ENCODE results near the gene CNPY3.
"Not testable (repeated sequence)": the region's sequence is repeated elsewhere in the genome, so short reads cannot be mapped to it uniquely, and the experiment has no call there.

The CNPY3 gene

DNA sequence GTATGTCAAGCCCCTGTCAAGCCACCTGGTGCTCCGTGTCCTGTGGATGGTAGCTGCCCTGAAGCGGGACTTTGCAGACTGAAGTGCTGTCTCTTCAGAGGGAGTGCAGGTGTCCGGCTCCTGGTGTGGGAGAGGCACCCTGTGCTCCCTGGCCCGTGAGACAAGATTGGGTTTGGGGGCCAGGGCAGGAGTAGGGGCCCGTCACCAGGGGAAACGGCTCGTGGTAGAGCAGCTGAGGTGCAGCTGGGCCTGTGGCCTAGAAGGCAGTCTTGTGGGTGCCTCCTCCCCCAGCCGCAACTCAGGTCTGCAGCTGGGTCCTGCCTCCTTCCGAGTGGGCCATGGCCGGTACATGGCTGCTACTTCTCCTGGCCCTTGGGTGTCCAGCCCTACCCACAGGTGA is 13.5 kb upstream of the CNPY3 start, which contains the start of gene PTCRA:
Gene PTCRA (plus strand): TSS at position 322 of the 400 bp plus-strand sequence. CDS start 17 bp downstream, at position 339.
- DNase-seq (ENCODE audit: low read depth, low spot score) = no peak

DNA sequence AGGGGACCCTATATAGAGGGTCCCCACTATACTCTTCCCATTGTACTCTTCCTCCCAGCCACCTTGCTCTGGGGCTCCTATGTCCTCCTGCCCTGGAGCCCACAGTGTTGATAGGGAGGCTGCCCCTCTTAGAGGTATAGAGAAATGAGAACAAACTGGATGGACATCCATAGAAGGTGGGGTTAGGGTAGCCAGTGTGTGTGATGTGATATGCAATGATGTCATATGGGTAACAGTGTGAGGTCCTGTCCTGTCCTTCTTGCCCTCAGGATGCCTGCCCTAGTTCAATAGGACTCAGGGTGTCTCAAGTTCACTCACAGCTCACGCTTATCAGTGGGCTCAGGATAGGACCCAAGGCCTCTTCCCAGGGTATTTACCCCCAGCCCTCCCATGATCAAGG is 13.0 kb upstream of the CNPY3 start:
- DNase-seq (ENCODE audit: low read depth, low spot score) = no peak

DNA sequence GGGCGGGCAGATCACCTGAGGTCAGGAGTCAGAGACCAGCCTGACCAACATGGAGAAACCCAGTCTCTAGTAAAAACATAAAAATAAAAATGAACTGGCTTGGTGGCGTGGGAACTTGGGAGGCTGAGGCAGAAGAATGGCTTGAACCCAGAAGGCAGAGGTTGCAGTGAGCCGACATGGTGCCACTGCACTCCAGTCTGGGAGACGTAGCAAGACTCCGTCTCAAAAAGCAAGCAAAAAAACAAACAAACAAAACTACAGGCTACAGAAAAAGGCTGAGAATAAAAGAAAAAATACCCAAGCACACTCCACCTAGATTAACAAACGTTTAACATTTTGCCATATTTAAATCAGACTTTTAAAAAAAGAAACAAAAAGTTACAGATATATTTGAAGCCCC is 7.5 kb upstream of the CNPY3 start:
- DNase-seq (ENCODE audit: low read depth, low spot score) = no peak

DNA sequence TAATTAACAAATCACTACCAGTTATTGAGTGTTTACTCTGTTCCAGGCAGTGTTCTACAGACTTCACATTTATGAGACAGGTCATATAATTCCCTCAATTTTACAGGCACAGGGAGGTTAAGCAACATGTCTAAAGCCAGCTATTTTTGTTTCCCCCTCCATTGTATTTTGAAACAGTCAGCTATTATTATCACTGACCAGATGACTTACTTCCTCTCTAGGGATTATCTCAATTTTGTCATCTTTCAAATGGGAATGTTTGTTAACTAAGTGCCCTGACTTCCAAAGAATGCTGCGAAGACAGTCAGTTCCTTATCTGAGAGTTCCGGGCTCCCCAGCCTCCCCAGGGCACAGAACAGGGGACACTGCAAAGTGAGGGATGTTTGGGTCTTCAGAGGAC is 5.6 kb upstream of the CNPY3 start:
- DNase-seq (ENCODE audit: low read depth, low spot score) = no peak

DNA sequence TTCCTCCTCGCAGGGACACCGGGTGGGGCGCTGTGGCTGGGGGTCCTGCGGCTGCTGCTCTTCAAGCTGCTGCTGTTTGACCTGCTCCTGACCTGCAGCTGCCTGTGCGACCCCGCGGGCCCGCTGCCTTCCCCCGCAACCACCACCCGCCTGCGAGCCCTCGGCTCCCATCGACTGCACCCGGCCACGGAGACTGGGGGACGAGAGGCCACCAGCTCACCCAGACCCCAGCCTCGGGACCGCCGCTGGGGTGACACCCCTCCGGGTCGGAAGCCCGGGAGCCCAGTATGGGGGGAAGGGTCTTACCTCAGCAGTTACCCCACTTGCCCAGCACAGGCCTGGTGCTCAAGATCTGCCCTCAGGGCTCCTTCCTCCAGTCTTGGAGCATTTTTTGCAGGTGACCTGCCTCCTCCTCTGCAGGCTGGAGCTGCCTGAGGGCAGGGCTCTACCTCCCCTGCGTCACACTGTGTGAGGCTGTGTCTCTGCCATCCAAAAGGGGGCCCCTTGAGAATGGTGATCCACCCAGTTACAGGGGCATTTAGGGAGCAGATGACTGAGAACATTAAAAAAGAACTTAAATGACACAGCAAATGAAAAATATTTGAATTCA is 3.9 kb upstream of the CNPY3 start:
- no peak for DNase-seq (ENCODE audit: low read depth, low spot score)

DNA sequence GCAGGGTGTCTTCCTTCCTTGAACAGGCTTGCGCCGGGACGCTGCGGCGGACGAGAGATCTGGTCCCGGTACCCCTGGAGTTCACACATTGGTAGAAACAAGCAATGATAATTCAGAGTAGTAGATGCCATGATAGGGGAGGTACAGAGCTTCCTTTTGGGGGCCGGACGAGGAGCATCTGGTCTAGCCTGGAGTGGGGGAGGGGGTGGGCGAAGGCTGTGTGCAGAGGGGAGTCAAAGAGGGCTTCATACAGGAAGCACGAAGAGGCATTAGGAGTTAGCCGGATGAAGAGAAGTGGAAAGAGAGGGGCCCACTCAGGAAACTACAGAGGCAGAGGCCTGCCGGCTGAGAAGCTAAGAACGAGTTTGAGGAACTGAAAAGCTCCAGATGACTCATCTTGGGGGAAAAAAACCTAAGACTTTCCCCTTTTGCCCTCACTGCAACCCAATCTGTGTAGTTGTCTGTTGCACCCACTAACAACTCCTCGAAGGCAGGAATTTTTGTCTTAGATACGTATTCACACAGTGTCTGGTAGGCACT is 611 bp downstream of the CNPY3 start:
- DNase-seq (ENCODE audit: low read depth, low spot score) = peak; percentile 25

DNA sequence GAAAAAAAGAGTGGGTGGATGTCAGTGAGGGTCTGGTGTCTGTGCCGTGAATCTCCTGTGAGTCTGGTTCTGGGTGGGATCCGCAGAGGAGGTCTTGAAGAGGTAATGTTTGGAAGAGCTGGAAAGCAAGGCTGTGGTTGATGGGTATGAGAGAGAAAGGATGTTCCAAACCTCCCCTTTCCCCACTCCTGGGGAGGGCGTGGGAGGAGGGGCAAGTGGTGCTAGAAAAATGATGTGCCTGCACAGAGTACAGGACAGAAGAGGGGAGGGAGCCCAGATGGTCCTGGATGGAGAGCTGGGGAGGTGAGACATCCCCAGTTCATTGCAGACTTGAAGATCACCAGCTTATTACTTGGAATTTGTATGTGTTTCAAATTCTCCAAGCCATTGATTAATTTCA is 3.1 kb downstream of the CNPY3 start:
- DNase-seq (ENCODE audit: low read depth, low spot score) = no peak

DNA sequence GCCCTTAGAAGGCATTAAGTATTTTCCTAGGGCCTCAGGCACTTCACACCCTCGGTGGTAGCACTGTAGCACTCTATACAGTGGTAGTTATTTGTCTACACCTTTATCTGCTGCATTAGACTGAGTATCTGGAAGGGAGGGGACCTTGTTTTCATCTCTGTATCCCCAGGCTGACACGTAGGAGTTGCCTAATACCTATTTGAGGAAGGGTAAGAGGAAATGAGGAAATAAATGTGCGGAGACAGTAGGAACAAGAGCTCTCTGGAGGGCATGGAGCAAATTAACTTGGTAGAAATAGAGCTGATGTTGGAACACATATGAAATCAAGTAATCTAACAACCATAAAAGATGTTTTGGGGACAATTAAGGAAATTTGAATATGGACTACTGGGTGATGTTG is 3.9 kb downstream of the CNPY3 start:
- no peak for DNase-seq (ENCODE audit: low read depth, low spot score)

DNA sequence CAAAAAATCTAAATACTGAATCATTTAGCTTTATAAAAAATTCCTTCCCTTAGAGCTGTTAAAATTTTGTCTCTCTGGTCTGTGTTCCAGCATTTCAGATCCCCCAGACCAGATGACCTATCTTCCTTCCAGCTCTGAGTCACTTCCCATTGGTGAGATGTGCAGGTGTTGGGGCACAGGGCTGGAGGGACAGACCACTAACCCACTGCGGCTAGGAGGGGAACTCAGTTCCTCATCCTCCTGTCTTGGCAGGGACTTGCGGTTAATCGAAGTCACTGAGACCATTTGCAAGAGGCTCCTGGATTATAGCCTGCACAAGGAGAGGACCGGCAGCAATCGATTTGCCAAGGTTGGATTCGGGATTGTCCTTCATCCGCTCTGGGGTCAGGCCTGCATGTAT is 6.0 kb downstream of the CNPY3 start:
- DNase-seq (ENCODE audit: low read depth, low spot score) = no peak

DNA sequence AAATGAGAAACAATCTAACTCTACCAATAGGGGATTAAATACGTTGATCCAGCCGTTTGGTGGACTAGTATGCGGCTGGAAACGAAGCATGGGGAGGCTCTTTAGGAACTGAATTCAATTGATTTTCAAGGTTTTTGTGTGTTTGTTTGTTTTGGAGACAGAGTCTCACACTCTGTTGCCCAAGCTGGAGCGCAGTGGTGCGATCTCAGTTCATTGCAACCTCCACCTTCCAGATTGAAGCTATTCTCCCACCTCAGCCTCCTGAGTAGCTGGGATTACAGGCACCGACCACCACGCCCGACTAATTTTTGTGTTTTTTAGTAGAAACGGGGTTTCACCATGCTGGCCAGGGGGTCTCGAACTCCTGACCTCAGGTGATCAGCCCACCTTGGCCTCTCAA is 7.1 kb downstream of the CNPY3 start:
- DNase-seq (ENCODE audit: low read depth, low spot score) = no peak

DNA sequence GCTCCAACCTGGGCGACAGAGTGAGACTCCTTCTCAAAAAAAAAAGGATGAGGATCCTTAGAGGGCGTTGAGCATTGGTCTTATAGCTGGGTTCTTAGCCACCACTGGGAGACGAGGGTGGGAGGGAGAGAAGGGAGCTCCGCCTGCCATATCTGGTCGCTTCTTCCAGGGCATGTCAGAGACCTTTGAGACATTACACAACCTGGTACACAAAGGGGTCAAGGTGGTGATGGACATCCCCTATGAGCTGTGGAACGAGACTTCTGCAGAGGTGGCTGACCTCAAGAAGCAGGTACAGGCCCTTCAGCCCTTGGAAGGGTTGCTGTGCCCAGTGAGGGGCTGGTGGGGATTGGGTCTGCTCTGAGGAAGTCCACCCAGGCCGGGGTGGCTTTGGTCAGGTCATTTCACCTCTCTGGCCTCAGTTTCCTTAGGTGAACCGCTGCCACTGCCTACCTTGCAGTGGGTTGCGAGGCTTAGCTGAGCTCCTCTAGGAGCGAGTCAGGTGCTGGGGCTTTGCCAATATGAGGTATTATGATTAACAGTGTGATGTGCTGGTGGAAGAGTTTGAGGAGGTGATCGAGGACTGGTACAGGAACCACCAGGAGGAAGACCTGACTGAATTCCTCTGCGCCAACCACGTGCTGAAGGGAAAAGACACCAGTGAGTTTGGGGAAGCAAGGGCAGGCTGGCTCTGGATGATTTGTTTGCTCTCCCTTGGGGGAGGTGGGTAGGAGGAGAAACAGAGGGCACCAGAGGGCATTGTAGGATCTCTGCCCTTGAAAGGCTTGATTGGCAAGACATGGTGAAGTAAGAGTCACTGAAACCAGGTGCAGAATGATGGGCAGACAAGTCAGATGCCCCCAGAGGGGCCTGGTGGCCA is 8.5 kb downstream of the CNPY3 start:
- no peak for DNase-seq (ENCODE audit: low read depth, low spot score)

DNA sequence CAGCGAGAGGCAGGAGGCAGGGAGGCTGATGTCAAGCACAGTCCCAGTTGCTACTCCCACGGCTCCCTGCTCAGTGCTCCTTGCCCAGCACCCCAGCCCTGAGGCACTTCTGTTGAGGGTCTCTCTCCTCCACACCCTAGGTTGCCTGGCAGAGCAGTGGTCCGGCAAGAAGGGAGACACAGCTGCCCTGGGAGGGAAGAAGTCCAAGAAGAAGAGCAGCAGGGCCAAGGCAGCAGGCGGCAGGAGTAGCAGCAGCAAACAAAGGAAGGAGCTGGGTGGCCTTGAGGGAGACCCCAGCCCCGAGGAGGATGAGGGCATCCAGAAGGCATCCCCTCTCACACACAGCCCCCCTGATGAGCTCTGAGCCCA is 9.1 kb downstream of the CNPY3 start:
- no peak for DNase-seq (ENCODE audit: low read depth, low spot score)

DNA sequence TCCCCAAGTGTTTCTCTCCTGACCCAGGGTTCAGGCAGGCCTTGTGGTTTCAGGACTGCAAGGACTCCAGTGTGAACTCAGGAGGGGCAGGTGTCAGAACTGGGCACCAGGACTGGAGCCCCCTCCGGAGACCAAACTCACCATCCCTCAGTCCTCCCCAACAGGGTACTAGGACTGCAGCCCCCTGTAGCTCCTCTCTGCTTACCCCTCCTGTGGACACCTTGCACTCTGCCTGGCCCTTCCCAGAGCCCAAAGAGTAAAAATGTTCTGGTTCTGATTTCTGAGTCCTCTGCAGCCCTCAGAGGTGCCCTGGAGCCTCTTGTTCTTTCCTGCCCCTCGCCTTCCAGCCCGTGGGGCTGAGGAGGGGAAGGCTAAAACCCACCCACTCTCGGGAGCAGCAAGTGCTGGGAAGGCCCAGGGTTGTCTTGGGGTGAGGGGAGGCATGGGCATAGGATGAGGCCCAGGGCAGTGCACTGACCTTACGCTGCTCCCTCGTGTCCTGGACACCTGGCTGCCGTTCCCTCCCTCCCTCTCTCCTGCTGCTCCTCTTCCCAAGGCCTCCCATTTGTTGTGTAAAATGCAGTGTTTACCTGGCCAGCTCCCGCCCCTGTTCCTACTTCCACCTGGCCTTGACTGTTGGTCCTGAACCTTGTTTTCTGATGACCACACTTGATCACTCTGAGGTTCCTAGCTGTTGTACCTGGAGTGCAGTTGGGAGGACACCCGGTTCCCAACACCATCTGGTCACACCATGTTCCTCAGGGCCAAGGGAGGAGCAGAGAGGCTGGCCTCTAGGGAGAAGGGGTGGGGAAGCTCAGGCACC is 9.9 kb downstream of the CNPY3 start:
- DNase-seq (ENCODE audit: low read depth, low spot score) = no peak

DNA sequence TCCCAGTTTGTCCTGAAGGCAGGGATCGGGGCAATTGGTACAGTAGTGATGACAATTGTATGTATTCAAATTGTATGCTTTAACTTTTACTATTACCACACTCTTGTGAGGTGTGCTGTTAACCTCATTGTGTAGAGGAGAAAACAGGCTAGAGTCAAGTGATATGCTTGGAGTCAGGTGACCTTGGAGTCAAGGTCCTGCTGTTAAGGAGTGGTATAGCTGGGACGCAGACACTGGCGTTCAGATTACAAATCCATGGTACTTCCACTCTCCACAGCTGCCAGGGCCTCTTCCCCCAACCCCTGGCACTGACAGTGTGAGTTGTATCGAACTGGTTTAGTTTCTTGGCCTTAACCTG is 10.5 kb downstream of the CNPY3 start:
- DNase-seq (ENCODE audit: low read depth, low spot score) = no peak

DNA sequence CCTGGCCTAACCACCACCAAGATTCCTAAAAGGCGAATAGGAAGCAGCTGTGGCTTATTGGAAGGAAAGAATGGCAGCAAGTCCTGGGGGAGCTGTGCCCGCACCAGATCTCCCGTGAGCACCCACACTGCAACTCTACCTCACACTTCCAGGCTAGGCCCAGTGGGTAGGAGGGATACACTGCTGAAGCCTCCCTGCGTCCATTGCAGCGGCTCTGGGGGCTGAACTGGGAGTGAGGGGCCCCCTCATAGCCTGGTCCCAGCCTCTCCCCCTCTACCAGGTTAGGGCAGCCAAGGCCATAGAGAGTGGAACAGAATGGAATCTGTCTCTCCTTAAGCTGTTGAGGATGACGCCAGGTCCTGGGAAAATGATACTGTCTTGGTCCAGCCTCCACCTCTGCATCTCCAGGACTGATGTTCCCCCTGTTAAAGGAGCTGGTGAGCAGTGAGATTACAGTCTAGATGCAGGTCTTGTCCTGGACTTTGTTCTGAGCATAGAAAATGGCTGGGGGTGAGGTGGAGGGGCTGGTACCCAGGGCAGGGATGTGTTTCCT is 11.3 kb downstream of the CNPY3 start:
- DNase-seq (ENCODE audit: low read depth, low spot score) = no peak

DNA sequence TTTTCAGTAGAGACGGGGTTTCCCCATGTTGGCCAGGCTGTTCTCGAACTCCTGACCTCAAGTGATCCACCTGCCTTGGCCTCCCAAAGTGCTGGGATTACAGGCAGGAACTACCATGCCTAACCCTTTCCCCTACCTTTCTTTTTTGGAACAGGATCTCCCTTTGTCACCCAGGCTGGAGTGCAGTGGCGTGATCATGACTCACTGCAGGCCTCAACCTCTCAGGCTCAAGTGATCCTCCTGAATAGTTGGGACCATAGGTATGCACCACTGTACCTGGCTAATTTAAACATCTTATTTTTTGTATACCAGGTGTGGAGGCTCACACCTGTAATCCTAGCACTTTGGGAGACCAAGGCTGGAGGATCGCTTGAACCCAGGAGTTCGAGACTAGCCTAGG is 12.1 kb downstream of the CNPY3 start:
- DNase-seq (ENCODE audit: low read depth, low spot score) = not testable (repeated sequence)

DNA sequence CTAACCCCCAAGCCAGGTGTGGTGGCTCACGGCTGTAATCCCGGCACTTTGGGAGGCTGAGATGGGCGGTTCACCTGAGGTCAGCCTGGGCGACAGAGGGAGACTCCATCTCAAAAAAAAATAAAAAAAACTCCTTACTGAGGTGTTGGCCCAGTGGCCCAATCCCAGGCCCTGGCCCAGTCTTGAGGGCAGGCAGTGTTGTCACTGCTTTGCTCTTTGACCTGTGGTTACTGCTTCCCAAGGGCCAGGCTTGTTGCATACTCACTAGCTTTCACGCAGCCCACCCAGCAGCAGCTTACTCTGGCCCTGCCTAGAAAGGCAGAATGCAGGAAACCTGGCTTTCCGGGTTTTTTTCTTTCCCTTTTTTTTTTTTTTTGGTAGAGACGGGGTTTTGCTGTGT is 13.2 kb downstream of the CNPY3 start:
- DNase-seq (ENCODE audit: low read depth, low spot score) = no peak

DNA sequence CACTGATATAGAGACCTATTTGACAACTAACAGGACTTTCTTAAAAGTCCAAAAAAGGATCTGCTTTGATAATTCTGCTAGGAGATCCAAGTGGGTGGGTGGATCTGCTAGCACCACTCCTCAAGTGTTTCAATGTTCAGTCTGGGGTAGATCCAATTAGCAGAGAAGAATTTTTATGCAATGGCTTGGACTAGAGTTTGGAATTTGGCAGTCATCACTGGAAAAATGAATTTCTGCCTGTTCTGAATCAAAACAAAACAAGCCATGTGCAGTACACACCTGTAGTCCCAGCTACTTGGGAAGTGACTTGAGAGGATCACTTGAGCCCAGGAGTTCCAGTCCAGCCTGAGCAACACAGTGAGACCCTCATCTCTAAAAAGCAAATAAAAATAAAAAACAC is 18.7 kb downstream of the CNPY3 start:
- DNase-seq (ENCODE audit: low read depth, low spot score) = no peak

DNA sequence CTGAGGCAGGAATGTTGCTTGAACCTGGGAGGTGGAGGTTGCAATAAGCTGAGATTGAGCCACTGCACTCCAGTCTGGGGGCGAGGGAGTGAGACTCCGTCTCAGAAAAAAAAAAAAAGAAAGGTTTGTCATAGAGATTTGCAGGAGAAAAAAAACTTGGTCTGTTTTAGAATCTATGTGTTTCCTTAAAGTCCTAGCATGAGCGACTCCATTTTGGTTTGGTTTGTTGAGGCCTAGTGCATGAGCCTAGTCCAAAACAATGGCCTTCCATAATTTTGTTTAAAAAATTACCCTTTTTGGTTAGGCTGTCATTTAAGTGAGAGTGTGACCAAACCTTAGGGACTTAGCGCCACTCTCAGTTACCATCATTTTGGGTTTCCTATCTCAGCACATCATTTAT is 23.1 kb downstream of the CNPY3 start:
- DNase-seq (ENCODE audit: low read depth, low spot score) = no peak

DNA sequence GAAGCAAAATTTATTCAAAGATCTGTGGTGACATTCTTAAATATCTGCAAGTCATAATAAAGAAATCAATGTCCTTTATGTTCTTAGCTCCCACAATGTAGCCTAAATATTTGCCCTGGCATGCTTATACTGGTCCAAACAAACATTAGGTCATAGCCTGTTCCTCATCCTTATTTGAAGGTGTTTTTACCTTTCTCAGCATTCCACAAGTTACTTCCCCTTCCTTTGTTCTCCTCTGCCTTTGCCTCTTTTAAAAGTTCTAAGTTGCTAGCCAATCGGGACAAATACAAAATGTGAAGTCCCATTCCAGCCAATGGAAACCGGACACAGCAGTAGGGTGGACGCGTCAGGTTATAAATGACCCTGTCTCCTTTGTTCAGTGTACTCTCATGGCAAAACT is 25.1 kb downstream of the CNPY3 start:
- not testable (repeated sequence) for DNase-seq (ENCODE audit: low read depth, low spot score)

DNA sequence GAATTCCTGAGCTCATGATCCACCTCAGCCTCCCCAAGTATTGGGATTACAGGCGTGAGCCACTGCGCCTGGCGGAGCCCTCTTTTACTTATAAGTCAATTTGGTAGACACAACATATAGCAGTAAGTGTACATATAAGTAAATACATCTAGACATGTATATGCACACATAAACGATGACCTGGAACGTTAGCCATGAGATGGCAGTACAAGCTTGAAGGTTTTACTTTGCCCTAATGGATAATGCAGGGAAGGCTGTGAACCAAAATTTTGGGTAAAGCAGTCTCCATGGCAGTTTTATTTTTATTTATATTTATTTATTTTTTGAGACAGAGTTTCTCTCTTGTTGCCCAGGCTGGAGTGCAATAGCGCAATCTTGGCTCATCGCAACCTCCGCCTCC is 28.8 kb downstream of the CNPY3 start:
- DNase-seq (ENCODE audit: low read depth, low spot score) = no peak

DNA sequence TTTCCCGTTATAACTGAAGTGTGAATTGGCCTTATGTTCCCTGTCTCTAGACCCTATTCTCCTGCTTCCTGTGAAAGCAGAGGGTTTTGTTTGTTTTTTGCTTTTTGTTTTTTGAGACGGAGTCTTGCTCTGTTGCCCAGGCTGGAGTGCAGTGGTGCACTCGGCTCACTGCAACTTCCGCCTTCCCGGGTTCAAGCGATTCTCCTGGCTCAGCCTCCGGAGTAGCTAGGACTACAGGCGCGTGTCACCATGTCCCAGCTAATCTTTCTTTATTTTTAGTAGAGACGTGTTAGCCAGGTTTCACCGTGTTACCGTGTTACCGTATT is 30.6 kb downstream of the CNPY3 start:
- DNase-seq (ENCODE audit: low read depth, low spot score) = no peak
